Measurements from ENCODE around the gene APBB1.
A peak's percentile ranks its signal among the peaks of the same experiment; 100 is the strongest.

Gene APBB1

GRCh38 chr11:6351782-6352382 is 67.0 kb downstream of the APBB1 start:
- no peak for DNase-seq (ENCODE audit: low spot score)

- no peak for DNase-seq (ENCODE audit: low spot score)
Observed at GRCh38 chr11:6350486-6350885, 68.4 kb downstream of the APBB1 start.

- no peak for DNase-seq (ENCODE audit: low spot score)
Observed at GRCh38 chr11:6350043-6350442, 68.9 kb downstream of the APBB1 start.

GRCh38 chr11:6345366-6345765 is 73.5 kb downstream of the APBB1 start:
- DNase-seq (ENCODE audit: low spot score), result peak; percentile 18
